Upper lobe of right lung (tissue), 1 donor: ENCODE measurements around the gene CRAT. TPM values are rescaled to one million over a fixed set of nuclear protein-coding genes. Genes with fewer than 3 reads are reported as not detected.

ENCODE experiments used
- ATAC-seq: fragments of 200-7000 bp; cut with Tn5 transposase; one replicate; pipeline ENCODE4 v1.9.1; 2020; ENCODE audit warnings: mild to moderate bottlenecking, moderate library complexity
- DNase-seq: peaks from one replicate; pipeline ENCODE4 v3.0.0-alpha.2; 2020
- H3K27ac ChIP-seq: fragments of 200-600 bp; one replicate; pipeline ENCODE4 v1.8.0; 2022
- H3K27me3 ChIP-seq: fragments of 200-600 bp; one replicate; pipeline ENCODE4 v1.8.0; 2022; ENCODE audit warnings: mild to moderate bottlenecking
- H3K36me3 ChIP-seq: fragments of 200-600 bp; one replicate; pipeline ENCODE4 v1.8.0; 2022
- H3K4me1 ChIP-seq: fragments of 200-600 bp; one replicate; pipeline ENCODE4 v1.8.0; 2022
- H3K4me3 ChIP-seq: fragments of 200-600 bp; one replicate; pipeline ENCODE4 v1.8.0; 2022; ENCODE audit warnings: mild to moderate bottlenecking
- H3K9me3 ChIP-seq: fragments of 200-600 bp; one replicate; pipeline ENCODE4 v1.8.0; 2022
- CTCF ChIP-seq: fragments of 200-600 bp; IDR thresholded peaks from one replicate; pipeline ENCODE4 v1.8.0; 2022; ENCODE audit warnings: antibody characterized with exemption
- intact Hi-C: fragments of 100-400 bp; cut with DNase I; formaldehyde crosslinking; loops from one replicate; pipeline ENCODE4 v1.11.0; 2022
- total RNA-seq: library from RNA; stranded (reverse); fragmentation: NEBNext Ultra II Directional; extraction: Animal tissue kit (Norgen Biotek cat#: 25700); gene quantifications from one replicate; pipeline ENCODE4 v1.2.1, GENCODE V29; 2021
- donor health status: DM: no; HTN: yes; CAD: no; lungs with severe emphysema.

CRAT gene
- total RNA-seq, 1 donor from 2014 or later: 22.8 TPM

- peaks cover 82% of the 10 kb centered on the region for H3K4me1 ChIP-seq
- peaks cover 40% of the 10 kb centered on the region for H3K36me3 ChIP-seq
- H3K4me3 ChIP-seq: peak overlapping the region; percentile 61
- no peaks in the 10 kb centered on the region for H3K9me3 ChIP-seq
- no peak for TF ChIP-seq CTCF
- peak; percentile 28 for ATAC-seq
- intact Hi-C loops: no loop called here
- H3K27me3 ChIP-seq: no peaks in the 10 kb centered on the region
- peak overlapping the region; percentile 100 for H3K27ac ChIP-seq
- peak; percentile 73 for DNase-seq
Measured at GRCh38 chr9:129140397-129141065, 29.9 kb upstream of the CRAT start.

GRCh38 chr9:129139993-129140396 is 29.4 kb upstream of the CRAT start:
- ATAC-seq: peak; percentile 80
- Histone ChIP-seq H3K36me3 (peaks cover 45% of the 10 kb centered on the region), H3K27ac (peak overlapping the region; percentile 100), H3K9me3 (no peaks in the 10 kb centered on the region), H3K4me3 (peak overlapping the region; percentile 61), H3K27me3 (no peaks in the 10 kb centered on the region), H3K4me1 (peaks cover 76% of the 10 kb centered on the region)
- no peak for TF ChIP-seq CTCF
- intact Hi-C loops: loop anchor here (5.0 kb wide), 1 partner anchor 477 kb away; no protein-coding TSS in a partner anchor
- DNase-seq: peak; percentile 88

GRCh38 chr9:129139233-129139992 is 28.8 kb upstream of the CRAT start:
- ATAC-seq: peak; percentile 79

GRCh38 chr9:129138476-129139232 is 28.1 kb upstream of the CRAT start:
- ATAC-seq: no peak
- Histone ChIP-seq H3K27ac (peak overlapping the region; percentile 100), H3K27me3 (no peaks in the 10 kb centered on the region), H3K4me1 (peaks cover 63% of the 10 kb centered on the region), H3K36me3 (peaks cover 46% of the 10 kb centered on the region), H3K9me3 (no peaks in the 10 kb centered on the region), H3K4me3 (peak overlapping the region; percentile 61)
- intact Hi-C loops: loop anchor here (5.0 kb wide), 1 partner anchor 479 kb away; no protein-coding TSS in a partner anchor
- DNase-seq: no peak
- no peak for TF ChIP-seq CTCF

More at GRCh38 chr9:129139233-129139992, 28.8 kb upstream of the CRAT start:
- TF ChIP-seq CTCF: peak; percentile 92
- peak; percentile 77 for DNase-seq
- Histone ChIP-seq H3K36me3 (peaks cover 51% of the 10 kb centered on the region), H3K4me1 (peaks cover 71% of the 10 kb centered on the region), H3K27ac (peak overlapping the region; percentile 100), H3K9me3 (no peaks in the 10 kb centered on the region), H3K4me3 (peak overlapping the region; percentile 61), H3K27me3 (no peaks in the 10 kb centered on the region)
- intact Hi-C loops: loop anchor here (5.0 kb wide), 1 partner anchor 478 kb away; no protein-coding TSS in a partner anchor

GRCh38 chr9:129138144-129138462 is 27.5 kb upstream of the CRAT start:
- no peak for DNase-seq
- Histone ChIP-seq H3K36me3 (peaks cover 46% of the 10 kb centered on the region), H3K4me1 (peaks cover 58% of the 10 kb centered on the region), H3K9me3 (no peaks in the 10 kb centered on the region), H3K27ac (peak overlapping the region; percentile 100), H3K4me3 (no peak overlapping the region), H3K27me3 (no peaks in the 10 kb centered on the region)
- ATAC-seq: no peak
- TF ChIP-seq CTCF: no peak
- intact Hi-C loops: loop anchor here (5.0 kb wide), 1 partner anchor 479 kb away; no protein-coding TSS in a partner anchor
